CD4-positive, alpha-beta memory T cell (primary cell): ENCODE data around the gene KSR1. TPM values are rescaled to one million over a fixed set of nuclear protein-coding genes. Genes with fewer than 3 reads are reported as not detected.

Experiments
- CTCF ChIA-PET: fragments of 350-600 bp; sonication (Branson Sonifier 250); formaldehyde crosslinking; loops from one replicate; lab custom pipeline; 2021; ENCODE audit warnings: inconsistent platforms; ENCODE audit not compliant: partially characterized antibody; lab: Charles Lee
- POLR2A ChIA-PET: fragments of 350-600 bp; sonication (Branson Sonifier 250); formaldehyde crosslinking; loops from one replicate; lab custom pipeline; 2021; ENCODE audit not compliant: partially characterized antibody; lab: Charles Lee
- DNase-seq, 5 donors: peaks; one replicate each; pipeline versions ENCODE4 v3.0.0 to v3.0.0-alpha.2; 2020 to 2022; ENCODE audit warnings: mixed read lengths in 1 of 5
- H3K27ac ChIP-seq: one replicate; pipeline ENCODE4 v1.7.0; 2013; ENCODE audit warnings: low read depth, low read length
- H3K27me3 ChIP-seq: 2 replicates; pipeline ENCODE4 v1.7.0; 2013; ENCODE audit warnings: mild to moderate bottlenecking, low read length, moderate library complexity; ENCODE audit not compliant: insufficient read depth
- H3K36me3 ChIP-seq: 2 replicates; pipeline ENCODE4 v1.7.0; 2013; ENCODE audit warnings: mild to moderate bottlenecking, low read length, moderate library complexity; ENCODE audit not compliant: insufficient read depth
- H3K4me1 ChIP-seq: 2 replicates; pipeline ENCODE4 v1.7.0; 2013; ENCODE audit warnings: mild to moderate bottlenecking, low read length, moderate library complexity; ENCODE audit not compliant: insufficient read depth
- H3K4me3 ChIP-seq, 2 donors: one replicate each; pipeline ENCODE4 v1.7.0; 2013; ENCODE audit warnings: low read length in 2 of 2, mild to moderate bottlenecking in 1 of 2
- H3K9me3 ChIP-seq, 2 donors: one replicate each; pipeline ENCODE4 v1.7.0; 2013; ENCODE audit warnings: low read length in 2 of 2, control low read depth in 1 of 2; ENCODE audit not compliant: control insufficient read depth in 1 of 2
- H3K27ac Mint-ChIP-seq, 7 donors: one replicate each; pipeline ENCODE4 v1.8.0; 2020 to 2021; ENCODE audit warnings: mixed read lengths in 7 of 7, mild to moderate bottlenecking in 6 of 7, inconsistent platforms in 3 of 7, moderate library complexity in 3 of 7
- H3K27me3 Mint-ChIP-seq, 2 donors: one replicate each; pipeline ENCODE4 v1.8.0; 2020 to 2021; ENCODE audit warnings: mixed read lengths in 2 of 2
- H3K36me3 Mint-ChIP-seq, 2 donors: one replicate each; pipeline ENCODE4 v1.8.0; 2020 to 2021; ENCODE audit warnings: mixed read lengths in 2 of 2, inconsistent platforms in 1 of 2, mild to moderate bottlenecking in 1 of 2
- H3K4me1 Mint-ChIP-seq, 4 donors: one replicate each; pipeline ENCODE4 v1.8.0; 2020 to 2021; ENCODE audit warnings: mixed read lengths in 4 of 4, mild to moderate bottlenecking in 1 of 4
- H3K4me3 Mint-ChIP-seq, 8 donors: one replicate each; pipeline ENCODE4 v1.8.0; 2020 to 2021; ENCODE audit warnings: mixed read lengths in 8 of 8, mild to moderate bottlenecking in 7 of 8, moderate library complexity in 6 of 8, inconsistent platforms in 3 of 8
- H3K9me3 Mint-ChIP-seq, 8 donors: one replicate each; pipeline ENCODE4 v1.8.0; 2020 to 2021; ENCODE audit warnings: mixed read lengths in 8 of 8, mild to moderate bottlenecking in 5 of 8, inconsistent platforms in 3 of 8, moderate library complexity in 1 of 8
- intact Hi-C: fragments of 100-400 bp; cut with micrococcal nuclease; formaldehyde crosslinking; loops from one replicate; pipeline ENCODE4 v1.15.1; 2023
- polyA plus RNA-seq, 2 donors: library from polyadenylated mRNA; unstranded; fragments of 300-500 nt; fragmentation: Illumina TruSeq; gene quantifications; one replicate each; pipeline ENCODE4 v1.2.3, GENCODE V29; 2021
- total RNA-seq, 2 experiments: library from RNA; stranded (reverse); gene quantifications; one replicate each; pipeline ENCODE4 v1.2.3, GENCODE V29; 2021

KSR1 gene
- total and polyA plus RNA-seq, 4 experiments from 2014 or later: 0.77 to 40.0 (median 18.7) TPM

- Histone ChIP-seq H3K27ac (no peak overlapping the region), H3K4me1 (no peaks in the 10 kb centered on the region), H3K36me3 (peaks cover 10% of the 10 kb centered on the region), H3K27me3 (no peaks in the 10 kb centered on the region), H3K9me3 (no peaks in the 10 kb centered on the region), H3K4me3 (no peak overlapping the region)
- intact Hi-C loops: no loop called here
- H3K27ac Mint-ChIP-seq: peak overlapping the region in 2 of 7 donors; percentile 19 to 29
- H3K9me3 Mint-ChIP-seq: no peaks in the 10 kb centered on the region
- H3K27me3 Mint-ChIP-seq: no peaks in the 10 kb centered on the region
- H3K4me3 Mint-ChIP-seq: no peak overlapping the region
- ChIA-PET CTCF (interaction anchor here (6.8 kb wide), 1 partner anchor 14 kb away, joined by 69 read pairs; no protein-coding TSS in a partner anchor), POLR2A (no interaction called here)
- peaks cover 0 to 6% (median 0%) of the 10 kb centered on the region in 4 donors for H3K4me1 Mint-ChIP-seq
- no peak for DNase-seq
- H3K36me3 Mint-ChIP-seq: peaks cover 17 to 29% of the 10 kb centered on the region in 2 donors
These were observed 129.5 kb downstream of the KSR1 start for GRCh38 chr17:27585792-27586191.

DNA sequence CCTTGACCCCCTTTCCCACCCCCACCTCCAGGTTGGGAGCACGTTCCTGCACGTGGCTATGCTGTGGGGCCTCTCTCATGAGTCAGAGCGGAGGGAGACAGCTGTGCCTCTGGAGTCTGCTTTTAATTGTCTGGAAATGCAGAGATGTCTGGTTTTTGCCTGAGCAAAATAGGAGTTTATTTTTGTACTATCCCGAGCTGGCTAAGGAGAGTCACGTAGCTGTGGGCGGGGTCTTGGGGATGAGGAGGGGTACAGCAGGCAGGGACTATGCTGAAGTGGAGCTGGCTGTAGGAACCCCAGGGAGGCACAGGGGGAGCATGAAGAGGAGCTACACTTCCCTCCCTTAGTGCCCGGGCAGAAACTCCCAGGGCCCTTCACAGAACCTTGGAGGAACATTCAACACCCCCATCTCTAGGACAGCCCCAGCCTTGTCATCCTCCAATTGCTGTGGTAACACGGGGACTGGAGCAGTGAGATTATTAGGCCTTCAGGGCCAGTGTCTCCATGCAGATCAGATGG is 130.0 kb downstream of the KSR1 start:
- Mint-ChIP-seq H3K4me3 (no peak overlapping the region), H3K27ac (peak overlapping the region in 1 of 7 donors; percentile 60), H3K36me3 (peaks cover 17 to 32% of the 10 kb centered on the region in 2 donors), H3K27me3 (no peaks in the 10 kb centered on the region), H3K4me1 (peaks cover 0 to 4% (median 0%) of the 10 kb centered on the region in 4 donors), H3K9me3 (no peaks in the 10 kb centered on the region)
- ChIA-PET CTCF (interaction anchor here (6.8 kb wide), 1 partner anchor 14 kb away, joined by 69 read pairs; no protein-coding TSS in a partner anchor), POLR2A (no interaction called here)
- Histone ChIP-seq H3K27me3 (no peaks in the 10 kb centered on the region), H3K4me3 (no peak overlapping the region), H3K4me1 (no peaks in the 10 kb centered on the region), H3K36me3 (peaks cover 12% of the 10 kb centered on the region), H3K27ac (no peak overlapping the region), H3K9me3 (no peaks in the 10 kb centered on the region)
- intact Hi-C loops: no loop called here
- DNase-seq: no peak

DNA sequence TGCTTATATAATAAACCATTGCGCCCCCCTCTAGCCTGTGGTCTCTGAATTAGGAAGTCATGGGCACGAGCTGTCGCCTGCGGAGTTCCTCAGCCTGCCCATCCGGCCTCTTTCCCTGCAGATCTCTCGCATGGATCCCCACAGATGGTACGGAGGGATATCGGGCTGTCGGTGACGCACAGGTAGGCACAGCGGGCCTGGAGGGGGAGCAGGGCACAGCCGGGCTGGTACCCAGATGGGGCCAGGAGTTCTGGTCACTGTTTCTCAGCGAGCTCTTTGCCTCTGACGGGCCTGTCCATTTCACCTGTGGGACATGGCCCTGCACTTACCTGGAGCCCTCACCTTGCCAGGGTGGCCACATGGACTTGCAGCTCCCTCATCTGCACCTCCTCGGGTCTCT is 132.1 kb downstream of the KSR1 start:
- no peak for DNase-seq
- H3K27ac Mint-ChIP-seq: no peak overlapping the region
- H3K4me3 ChIP-seq: no peak overlapping the region
- H3K36me3 Mint-ChIP-seq: peaks cover 15 to 35% of the 10 kb centered on the region in 2 donors
- no peak overlapping the region for H3K27ac ChIP-seq
- H3K36me3 ChIP-seq: peaks cover 7% of the 10 kb centered on the region
- H3K4me3 Mint-ChIP-seq: no peak overlapping the region
- no peaks in the 10 kb centered on the region for H3K27me3 ChIP-seq
- H3K9me3 ChIP-seq: no peaks in the 10 kb centered on the region
- intact Hi-C loops: no loop called here
- H3K9me3 Mint-ChIP-seq: no peaks in the 10 kb centered on the region
- no peaks in the 10 kb centered on the region for H3K4me1 Mint-ChIP-seq
- H3K27me3 Mint-ChIP-seq: no peaks in the 10 kb centered on the region
- ChIA-PET POLR2A (no interaction called here), CTCF (interaction anchor here (6.8 kb wide), 1 partner anchor 12 kb away, joined by 69 read pairs; no protein-coding TSS in a partner anchor)
- no peaks in the 10 kb centered on the region for H3K4me1 ChIP-seq

DNA sequence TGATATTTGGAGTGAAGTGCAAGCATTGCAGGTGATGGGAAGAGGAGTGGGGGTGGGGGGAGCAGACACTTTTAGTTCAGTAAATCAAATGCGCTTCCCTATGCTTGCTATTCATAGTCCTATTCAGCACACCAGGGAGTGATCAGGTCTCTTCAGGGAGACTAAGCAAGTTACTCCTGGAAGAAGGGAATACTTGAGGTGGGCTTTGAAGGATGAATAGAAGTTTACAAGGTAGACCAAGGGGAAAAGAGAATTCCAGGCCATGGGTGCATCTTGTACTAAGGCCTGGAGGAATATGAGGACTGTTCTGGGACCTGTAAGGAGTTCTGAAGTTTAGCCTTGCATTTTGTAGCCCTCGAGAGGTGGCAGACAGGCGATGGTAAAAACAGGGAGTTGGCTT is 134.6 kb downstream of the KSR1 start:
- intact Hi-C loops: no loop called here
- peak overlapping the region in 4 of 7 donors; percentile 13 to 63 (median 41) for H3K27ac Mint-ChIP-seq
- H3K27ac ChIP-seq: no peak overlapping the region
- no peak overlapping the region for H3K4me3 Mint-ChIP-seq
- H3K36me3 Mint-ChIP-seq: peaks cover 5 to 30% of the 10 kb centered on the region in 2 donors
- H3K27me3 ChIP-seq: no peaks in the 10 kb centered on the region
- no peaks in the 10 kb centered on the region for H3K9me3 ChIP-seq
- no peak for DNase-seq
- H3K27me3 Mint-ChIP-seq: no peaks in the 10 kb centered on the region
- no peaks in the 10 kb centered on the region for H3K4me1 ChIP-seq
- peaks cover 4% of the 10 kb centered on the region for H3K36me3 ChIP-seq
- POLR2A ChIA-PET: no interaction called here
- H3K4me3 ChIP-seq: no peak overlapping the region
- H3K4me1 Mint-ChIP-seq: no peaks in the 10 kb centered on the region
- no peaks in the 10 kb centered on the region for H3K9me3 Mint-ChIP-seq
- CTCF ChIA-PET: interaction anchor here (1.5 to 6.8 kb wide), 2 partner anchors 9 to 14 kb away, joined by 3 to 69 read pairs; no protein-coding TSS in a partner anchor

- Mint-ChIP-seq H3K9me3 (no peaks in the 10 kb centered on the region), H3K27me3 (no peaks in the 10 kb centered on the region), H3K4me1 (no peaks in the 10 kb centered on the region), H3K36me3 (peaks cover 9 to 33% of the 10 kb centered on the region in 2 donors), H3K27ac (peak overlapping the region in 1 of 7 donors; percentile 72), H3K4me3 (no peak overlapping the region)
- POLR2A ChIA-PET: no interaction called here
- H3K4me1 ChIP-seq: no peaks in the 10 kb centered on the region
- no peaks in the 10 kb centered on the region for H3K27me3 ChIP-seq
- no peaks in the 10 kb centered on the region for H3K9me3 ChIP-seq
- intact Hi-C loops: no loop called here
- H3K27ac ChIP-seq: no peak overlapping the region
- no peak overlapping the region for H3K4me3 ChIP-seq
- no peak for DNase-seq
- H3K36me3 ChIP-seq: peaks cover 4% of the 10 kb centered on the region
- CTCF ChIA-PET: interaction anchor here (0.7 to 6.8 kb wide), 3 partner anchors 8 to 355 kb away, joined by 3 to 69 read pairs (median 3); no protein-coding TSS in a partner anchor
These were observed 135.7 kb downstream of the KSR1 start for GRCh38 chr17:27591986-27592385.

DNA sequence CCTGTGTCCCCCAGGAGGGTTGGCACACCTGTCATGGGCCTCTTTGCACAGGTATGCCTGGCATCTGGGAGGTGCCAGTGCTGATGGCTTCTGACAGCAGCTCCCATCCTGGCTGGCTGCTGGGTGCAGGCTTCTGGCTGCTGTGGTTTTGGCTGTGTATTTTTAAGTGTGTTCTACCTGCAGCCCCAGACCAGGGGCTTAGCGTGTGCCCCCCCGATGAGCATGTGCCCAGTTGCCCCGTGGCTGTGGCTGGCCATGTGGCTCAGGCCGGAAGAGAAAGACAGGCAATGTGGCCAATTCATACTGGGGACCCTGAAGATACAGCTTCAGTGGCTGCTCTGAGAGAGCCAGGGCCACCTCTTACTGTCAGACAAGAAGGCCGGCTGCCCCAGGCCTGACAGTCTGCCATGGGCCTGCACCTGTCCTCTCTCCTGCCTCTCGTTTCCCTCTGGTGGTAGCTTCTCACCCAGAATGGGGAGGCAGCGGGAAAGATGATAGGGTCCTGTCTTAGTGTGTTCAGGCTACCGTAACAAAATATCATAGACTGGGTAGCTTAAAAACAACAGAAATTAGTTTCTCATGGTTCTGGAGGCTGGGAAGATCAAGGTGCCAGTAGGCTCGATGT is 137.1 kb downstream of the KSR1 start:
- no peak for DNase-seq
- Mint-ChIP-seq H3K4me3 (no peak overlapping the region), H3K36me3 (peaks cover 13 to 33% of the 10 kb centered on the region in 2 donors), H3K27ac (peak overlapping the region in 1 of 7 donors; percentile 41), H3K4me1 (no peaks in the 10 kb centered on the region), H3K9me3 (no peaks in the 10 kb centered on the region), H3K27me3 (no peaks in the 10 kb centered on the region)
- ChIA-PET CTCF (interaction anchor here (1.0 to 2.7 kb wide), 2 partner anchors 9 to 356 kb away, joined by 3 to 16 read pairs; no protein-coding TSS in a partner anchor), POLR2A (no interaction called here)
- Histone ChIP-seq H3K9me3 (no peaks in the 10 kb centered on the region), H3K36me3 (peaks cover 4% of the 10 kb centered on the region), H3K4me3 (no peak overlapping the region), H3K27ac (no peak overlapping the region), H3K4me1 (no peaks in the 10 kb centered on the region), H3K27me3 (no peaks in the 10 kb centered on the region)
- intact Hi-C loops: no loop called here

DNA sequence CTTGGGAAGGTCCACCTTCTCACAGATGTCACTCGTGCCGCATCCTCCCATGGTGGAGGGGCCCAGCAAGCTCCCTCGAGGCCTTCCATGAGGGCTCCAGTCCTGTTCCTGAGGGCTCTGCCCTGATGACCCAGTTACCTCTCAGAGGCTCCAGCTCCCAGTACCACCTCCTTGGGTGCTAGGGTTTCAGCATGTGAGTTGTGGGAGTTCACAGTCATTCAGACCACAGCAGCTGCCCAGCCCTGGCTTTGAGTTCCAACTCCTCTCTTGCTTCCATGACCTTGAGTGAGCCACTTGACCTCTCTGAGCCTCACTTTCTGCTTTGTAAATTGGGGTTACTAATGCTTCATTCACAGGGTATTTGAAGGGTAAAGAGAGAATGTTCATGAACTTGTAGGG is 137.6 kb downstream of the KSR1 start:
- H3K4me3 Mint-ChIP-seq: no peak overlapping the region
- ChIA-PET POLR2A (no interaction called here), CTCF (interaction anchor here (1.0 to 2.7 kb wide), 3 partner anchors 9 to 357 kb away, joined by 3 to 16 read pairs (median 4); no protein-coding TSS in a partner anchor)
- H3K27me3 Mint-ChIP-seq: no peaks in the 10 kb centered on the region
- intact Hi-C loops: no loop called here
- no peaks in the 10 kb centered on the region for H3K9me3 ChIP-seq
- H3K4me1 ChIP-seq: no peaks in the 10 kb centered on the region
- DNase-seq: no peak
- no peaks in the 10 kb centered on the region for H3K9me3 Mint-ChIP-seq
- H3K4me1 Mint-ChIP-seq: no peaks in the 10 kb centered on the region
- peaks cover 12 to 35% of the 10 kb centered on the region in 2 donors for H3K36me3 Mint-ChIP-seq
- H3K27ac Mint-ChIP-seq: peak overlapping the region in 2 of 7 donors; percentile 57 to 78
- no peak overlapping the region for H3K4me3 ChIP-seq
- H3K27me3 ChIP-seq: no peaks in the 10 kb centered on the region
- H3K36me3 ChIP-seq: peaks cover 4% of the 10 kb centered on the region
- H3K27ac ChIP-seq: no peak overlapping the region
